Panc1 (cell line): ENCODE data around the gene SBNO2.

Source experiments
- CTCF ChIP-seq: fragments of 450-650 bp; IDR thresholded peaks from 2 replicates; pipeline ENCODE4 v1.5.1; 2017; ENCODE audit warnings: mild to moderate bottlenecking
- REST ChIP-seq, 2 experiments: IDR thresholded peaks; 2 replicates each; pipeline ENCODE4 v1.6.1; 2011 to 2012; ENCODE audit warnings: low read depth in 2 of 2, control low read depth in 1 of 2, low read length in 1 of 2, mild to moderate bottlenecking in 1 of 2, moderate library complexity in 1 of 2; ENCODE audit not compliant: insufficient read depth in 1 of 2

- no peak for TF ChIP-seq CTCF
- no peak for TF ChIP-seq REST (IDR thresholded peaks at IDR 0.05; ENCODE audit: insufficient read depth in 1 of 2, low read depth in 2 of 2, low read length in 1 of 2)
Measured at GRCh38 chr19:1104311-1105007, 69.6 kb downstream of the SBNO2 start.
